Umbilical cord (tissue), 2 donors: ENCODE measurements around the gene AP2S1. TPM values are rescaled to one million over a fixed set of nuclear protein-coding genes. Genes with fewer than 3 reads are reported as not detected.
A peak's percentile ranks its signal among the peaks of the same experiment; 100 is the strongest.
"Not testable (repeated sequence)": the region's sequence is repeated elsewhere in the genome, so short reads cannot be mapped to it uniquely, and the experiment has no call there.

Experiments used
- DNase-seq: peaks from one replicate; pipeline ENCODE4 v3.0.0-alpha.2; 2015; ENCODE audit warnings: low spot score
- total RNA-seq: library from RNA; depleted of rRNA; stranded (reverse); fragments of >200 nt; gene quantifications from one replicate; pipeline ENCODE4 v1.2.3, GENCODE V29; 2014; ENCODE audit warnings: low replicate concordance; ENCODE audit not compliant: insufficient read depth

The AP2S1 gene
- total RNA-seq, 1 donor from 2014 or later = 159 TPM

DNA sequence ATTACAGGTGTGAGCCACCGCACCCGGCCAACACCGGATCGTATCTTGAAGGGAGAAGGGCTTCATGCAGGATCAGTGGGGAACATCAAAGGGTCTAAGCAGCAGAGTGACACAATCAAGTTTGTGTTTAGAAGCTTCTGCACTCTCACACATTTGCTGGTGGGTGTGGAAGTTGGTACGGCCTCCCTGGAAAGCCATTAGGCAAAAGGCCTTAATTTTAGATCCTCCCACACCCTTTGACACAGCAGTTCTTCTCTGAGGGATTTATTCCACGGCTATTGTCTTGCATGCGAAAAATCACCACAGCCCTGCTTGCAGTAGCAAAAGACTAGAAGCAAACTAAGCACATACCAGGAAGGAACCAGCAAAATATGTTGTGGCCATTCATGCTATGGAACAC lies 44.0 kb downstream of the AP2S1 start:
- DNase-seq = no peak

DNA sequence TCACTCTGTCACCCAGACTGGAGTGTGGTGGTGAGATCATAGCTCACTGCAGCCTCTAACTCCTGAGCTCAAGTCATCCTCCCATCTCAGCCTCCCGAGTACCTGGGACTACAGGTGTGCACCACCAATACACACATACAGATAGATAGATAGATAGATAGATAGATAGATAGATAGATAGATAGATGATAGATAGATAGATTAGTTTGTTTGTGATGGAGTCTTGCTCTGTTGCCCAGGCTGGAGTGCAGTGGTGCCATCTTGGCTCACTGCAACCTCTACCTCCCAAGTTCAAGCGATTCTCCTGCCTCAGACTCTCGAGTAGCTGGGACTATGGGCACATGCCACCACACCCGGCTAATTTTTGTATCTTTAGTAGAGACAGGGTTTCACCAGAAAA lies 46.2 kb downstream of the AP2S1 start:
- DNase-seq = not testable (repeated sequence)

DNA sequence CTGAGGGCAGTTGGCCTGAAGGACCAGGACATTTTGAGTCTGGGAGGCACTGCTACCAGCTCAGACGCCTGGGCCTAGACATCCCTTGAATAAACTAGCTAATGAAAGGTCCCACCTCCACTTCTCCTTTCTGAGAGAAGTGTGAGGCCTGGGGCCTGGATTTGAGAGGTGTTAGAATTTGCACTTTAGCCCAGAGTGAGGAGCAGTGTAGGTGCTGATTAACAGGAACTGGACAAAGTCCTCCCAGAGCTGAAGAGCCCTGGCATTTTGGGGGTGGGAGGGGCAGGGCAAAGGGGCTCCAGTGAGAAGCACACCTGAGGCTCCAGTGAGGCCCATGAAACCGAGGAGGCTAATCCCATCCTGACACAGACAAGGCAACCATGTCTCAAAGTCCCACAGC lies 47.1 kb downstream of the AP2S1 start:
- DNase-seq = no peak

DNA sequence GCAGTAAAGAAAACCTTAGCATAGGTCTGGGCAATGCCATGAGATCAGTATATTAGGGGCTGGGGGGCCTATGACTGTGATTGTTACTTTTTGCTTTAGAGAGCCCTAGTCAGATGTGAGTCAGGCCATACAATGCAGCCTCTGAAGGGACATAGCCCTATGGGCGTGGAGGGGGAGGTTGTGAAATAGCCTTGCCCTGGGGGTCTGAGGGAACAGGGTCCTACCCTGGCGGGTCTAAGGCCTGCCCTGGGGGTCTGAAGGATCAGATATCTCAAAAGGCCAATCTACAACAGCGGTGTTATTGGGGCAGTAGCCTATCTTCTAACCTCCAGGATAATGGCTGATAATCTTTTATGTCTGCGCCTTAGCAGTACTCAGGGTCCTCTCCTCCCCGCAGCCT lies 48.5 kb downstream of the AP2S1 start:
- no peak for DNase-seq

DNA sequence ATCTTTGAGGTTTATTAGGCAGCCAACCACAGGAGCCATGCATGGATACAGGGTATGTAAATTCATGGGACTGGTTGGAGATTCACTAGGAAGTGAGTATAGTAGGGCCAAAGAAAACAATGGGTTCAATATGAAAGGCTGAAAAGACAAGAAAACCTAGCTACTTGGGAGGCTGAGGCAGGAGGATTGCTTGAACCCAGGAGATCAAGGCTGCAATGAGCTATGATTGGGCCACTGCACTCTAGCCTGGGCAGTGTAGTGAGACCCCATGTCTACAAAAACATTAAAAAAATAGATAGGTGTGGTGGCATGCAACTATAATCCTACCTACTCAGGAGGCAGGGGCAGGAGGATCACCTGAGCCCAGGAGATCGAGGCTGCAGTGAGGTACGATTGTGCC lies 51.9 kb downstream of the AP2S1 start:
- DNase-seq = no peak

DNA sequence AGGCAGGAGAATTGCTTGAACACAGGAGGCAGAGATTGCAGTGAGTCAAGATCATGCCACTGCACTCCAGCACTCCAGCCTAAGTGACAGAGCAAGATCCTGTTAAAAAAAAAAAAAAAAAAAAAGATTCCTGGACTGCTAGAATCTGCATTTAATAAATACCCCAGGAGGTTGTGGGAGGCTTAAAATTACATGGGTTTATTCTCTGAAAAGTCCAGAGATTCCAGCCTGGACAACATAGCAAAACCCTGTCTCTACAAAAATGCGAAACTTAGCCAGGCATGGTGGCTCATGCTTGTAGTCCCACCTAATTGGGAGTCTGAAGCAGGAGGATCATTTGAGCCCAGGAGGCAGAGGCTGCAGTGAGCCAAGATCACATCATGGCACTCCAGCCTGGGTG lies 52.8 kb downstream of the AP2S1 start:
- no peak for DNase-seq

DNA sequence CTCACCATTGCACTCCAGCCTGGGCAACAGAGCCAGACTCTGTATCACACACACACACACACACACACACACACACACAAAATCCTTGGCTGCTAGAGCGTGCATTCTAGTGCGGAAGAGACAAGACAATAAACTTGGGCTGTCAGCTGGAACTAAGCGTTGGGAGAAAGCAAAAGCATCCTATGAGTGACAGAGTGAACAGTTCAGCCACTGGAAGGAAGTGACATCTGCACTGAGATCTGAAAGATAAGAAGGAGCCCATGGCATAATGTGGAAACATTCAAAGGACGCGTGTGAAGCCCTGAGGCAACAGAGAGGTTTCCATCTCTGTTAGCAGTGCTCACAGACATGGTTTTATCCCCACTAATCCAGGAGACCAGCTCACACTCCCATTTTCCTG lies 58.7 kb downstream of the AP2S1 start:
- DNase-seq = peak; percentile 57

DNA sequence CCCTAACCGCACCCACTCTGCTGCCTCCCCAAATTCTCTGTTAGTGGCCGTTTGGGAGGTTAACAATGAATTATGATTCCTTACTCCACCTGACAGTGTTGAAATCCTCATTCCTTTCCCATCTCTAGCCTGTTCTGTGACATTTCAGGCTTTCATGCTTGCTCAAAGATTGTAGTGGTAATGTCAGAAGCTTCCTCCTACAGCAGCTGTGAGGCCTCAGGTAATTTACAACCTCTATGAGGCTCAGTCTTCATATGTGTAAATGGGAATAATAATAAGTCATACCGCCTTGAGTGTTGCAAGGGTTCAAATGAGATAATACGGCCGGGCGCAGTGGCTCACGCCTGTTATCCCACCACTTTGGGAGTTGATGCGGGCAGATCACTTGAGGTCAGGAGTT lies 61.3 kb downstream of the AP2S1 start:
- DNase-seq = peak; percentile 27

DNA sequence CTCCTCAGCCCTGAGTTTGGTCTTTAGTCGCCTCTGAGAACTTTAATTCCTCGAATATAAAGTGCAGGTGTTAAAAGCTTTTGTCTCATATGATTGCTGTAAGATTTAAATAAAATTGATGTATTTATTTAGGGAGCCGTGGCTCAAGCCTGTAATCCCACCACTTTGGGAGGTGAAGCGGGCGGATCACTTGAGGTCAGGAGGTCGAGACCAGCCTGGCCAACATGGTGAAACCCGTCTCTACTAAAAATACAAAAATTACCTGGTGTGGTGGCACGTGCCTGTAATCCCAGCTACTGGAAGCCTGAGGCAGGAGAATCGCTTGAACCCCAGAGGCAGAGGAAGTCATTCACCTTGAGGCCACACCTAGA lies 61.7 kb downstream of the AP2S1 start:
- DNase-seq = no peak

DNA sequence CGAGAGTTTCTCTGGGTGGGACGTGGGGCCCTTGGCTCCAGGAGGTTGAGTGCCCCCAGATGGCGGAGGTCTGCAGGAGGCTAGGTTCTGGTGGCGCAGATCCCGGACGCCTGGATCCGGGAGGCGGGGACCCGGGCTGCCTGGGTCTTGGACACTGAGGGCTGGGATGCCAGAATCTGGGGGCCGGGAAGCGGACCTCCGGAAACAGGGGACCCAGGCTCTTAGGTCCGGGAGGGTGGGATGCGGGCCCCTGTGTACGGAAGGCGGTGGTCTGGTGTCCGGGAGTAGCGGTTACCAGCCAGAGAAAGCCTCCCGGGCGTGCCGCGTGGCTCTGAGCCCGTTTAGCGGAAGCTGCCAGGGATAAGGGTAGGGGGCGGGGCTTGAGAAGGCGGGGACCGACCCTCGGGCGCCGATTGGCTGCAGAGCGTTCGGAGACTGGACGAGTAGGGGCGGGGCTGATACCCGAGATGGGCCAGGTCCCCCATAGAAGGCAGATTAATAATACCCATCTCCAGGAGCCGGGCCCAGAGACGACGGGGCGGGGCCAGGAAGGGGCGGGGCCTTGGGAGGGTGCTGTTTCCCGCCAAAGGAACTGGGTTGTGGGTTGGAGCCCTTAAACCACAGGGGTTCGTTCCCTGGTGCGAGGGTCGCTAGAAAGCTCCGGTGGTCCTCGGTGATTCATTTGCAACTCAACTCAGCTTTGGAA lies 62.2 kb downstream of the AP2S1 start, which contains the start of gene SLC1A5:
Gene SLC1A5, minus strand, starts transcription at position 333 of the 706 bp plus-strand sequence. CDS start 629 bp downstream, outside the sequence.
- peak; percentile 97 for DNase-seq

Other genes starting within 250 kb of the AP2S1 start
- gene CALM3, start 249.5 kb downstream of the AP2S1 start, total RNA-seq = 82.8 TPM
- 22.6 TPM for gene PTGIR, start 225.8 kb downstream of the AP2S1 start, total RNA-seq
- gene GNG8, start 214.6 kb downstream of the AP2S1 start, total RNA-seq = not detected
- 26.7 TPM for gene DACT3, start 189.7 kb downstream of the AP2S1 start, total RNA-seq
- 9.6 TPM for gene PRKD2, start 133.7 kb downstream of the AP2S1 start, total RNA-seq
- gene FKRP, start 104.8 kb downstream of the AP2S1 start, total RNA-seq = 27.0 TPM
- 41.9 TPM for gene STRN4, start 104.4 kb downstream of the AP2S1 start, total RNA-seq
- 76.6 TPM for gene SLC1A5, start 62.3 kb downstream of the AP2S1 start, total RNA-seq
- 26.5 TPM for gene ARHGAP35, start 10.2 kb upstream of the AP2S1 start, total RNA-seq
- not detected for gene NPAS1, start 169.0 kb upstream of the AP2S1 start, total RNA-seq
- gene TMEM160, start 197.8 kb upstream of the AP2S1 start, total RNA-seq = 5.3 TPM